Suppressor macrophage treated with lipopolysaccharide for 4 hours (primary cell): ENCODE data around the gene PNPLA1.

Source experiments
- DNase-seq: peaks from one replicate; pipeline ENCODE4 v3.0.0-alpha.2; 2020

Gene PNPLA1

GRCh38 chr6:36339146-36339545 is 69.3 kb downstream of the PNPLA1 start:
- DNase-seq = no peak

- no peak for DNase-seq
Measured at GRCh38 chr6:36340306-36340617, 70.4 kb downstream of the PNPLA1 start.

- peak; percentile 82 for DNase-seq
Measured at GRCh38 chr6:36340618-36341454, 71.0 kb downstream of the PNPLA1 start.

GRCh38 chr6:36343109-36343680 is 73.3 kb downstream of the PNPLA1 start:
- no peak for DNase-seq

- DNase-seq = no peak
Measured at GRCh38 chr6:36345681-36346466, 76.0 kb downstream of the PNPLA1 start.

- DNase-seq = no peak
Measured at GRCh38 chr6:36346486-36347273, 76.8 kb downstream of the PNPLA1 start.

GRCh38 chr6:36347621-36348020 is 77.8 kb downstream of the PNPLA1 start:
- no peak for DNase-seq

GRCh38 chr6:36349240-36349639 is 79.4 kb downstream of the PNPLA1 start:
- no peak for DNase-seq

GRCh38 chr6:36350082-36350481 is 80.2 kb downstream of the PNPLA1 start:
- no peak for DNase-seq

GRCh38 chr6:36350681-36351571 is 81.1 kb downstream of the PNPLA1 start:
- DNase-seq = no peak

- no peak for DNase-seq
Measured at GRCh38 chr6:36352477-36353157, 82.8 kb downstream of the PNPLA1 start.

- DNase-seq = peak; percentile 35
Measured at GRCh38 chr6:36353411-36353915, 83.6 kb downstream of the PNPLA1 start.

- DNase-seq = peak; percentile 36
Measured at GRCh38 chr6:36355819-36356218, 86.0 kb downstream of the PNPLA1 start.

- no peak for DNase-seq
Measured at GRCh38 chr6:36357872-36358225, 88.0 kb downstream of the PNPLA1 start.
